ENCODE measurements around the gene MCF2L.

The MCF2L gene

DNA sequence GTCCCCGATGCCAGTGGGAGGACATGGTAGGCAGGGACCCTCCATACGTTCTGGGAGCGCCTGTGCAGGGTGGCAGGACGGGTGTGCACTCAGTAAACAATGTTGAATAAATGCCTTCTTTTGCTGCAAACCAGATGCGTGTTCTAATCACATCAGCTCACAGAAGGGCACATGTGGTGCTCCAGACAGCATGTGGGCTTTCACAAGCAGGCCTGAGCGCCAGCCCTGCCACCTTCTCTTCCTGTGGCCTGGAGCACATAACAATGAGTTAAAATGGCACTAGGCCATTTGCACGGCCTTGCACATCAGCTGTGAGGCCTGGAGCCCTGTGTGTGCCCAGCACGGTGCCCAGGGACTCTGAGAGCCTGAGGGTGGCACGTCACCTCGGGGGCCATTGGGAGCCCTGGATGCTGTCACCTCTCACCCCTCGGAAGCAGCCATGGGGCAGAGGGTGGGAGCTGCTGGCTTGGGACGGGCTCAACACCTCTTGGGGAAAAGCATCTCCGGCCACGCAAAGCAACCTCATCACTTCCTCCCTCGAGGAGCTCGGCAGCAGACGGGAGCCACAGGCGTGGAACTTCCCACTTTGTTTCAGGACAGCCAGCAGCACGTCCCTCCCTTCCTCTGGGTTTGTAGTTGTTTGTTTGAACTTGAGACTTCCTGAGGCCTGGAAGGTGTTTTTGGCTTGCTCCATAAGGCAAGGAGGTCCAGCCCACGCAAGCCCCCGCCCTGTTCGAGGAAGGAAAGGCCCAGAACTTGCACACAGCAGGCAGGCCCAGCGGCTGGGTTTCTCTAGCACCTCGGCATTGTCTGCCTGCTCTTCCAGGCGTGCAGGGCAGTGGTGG is 9.8 kb downstream of the MCF2L start:
- H3K36me3 Mint-ChIP-seq (ENCODE audit: low read depth) = no peaks in the 10 kb centered on the region
- no peak overlapping the region for H3K27ac Mint-ChIP-seq
- H3K4me1 Mint-ChIP-seq (ENCODE audit: low read depth) = no peaks in the 10 kb centered on the region
- no peak overlapping the region for H3K4me3 Mint-ChIP-seq
- no peaks in the 10 kb centered on the region for H3K27me3 Mint-ChIP-seq
- no peaks in the 10 kb centered on the region for H3K9me3 Mint-ChIP-seq

DNA sequence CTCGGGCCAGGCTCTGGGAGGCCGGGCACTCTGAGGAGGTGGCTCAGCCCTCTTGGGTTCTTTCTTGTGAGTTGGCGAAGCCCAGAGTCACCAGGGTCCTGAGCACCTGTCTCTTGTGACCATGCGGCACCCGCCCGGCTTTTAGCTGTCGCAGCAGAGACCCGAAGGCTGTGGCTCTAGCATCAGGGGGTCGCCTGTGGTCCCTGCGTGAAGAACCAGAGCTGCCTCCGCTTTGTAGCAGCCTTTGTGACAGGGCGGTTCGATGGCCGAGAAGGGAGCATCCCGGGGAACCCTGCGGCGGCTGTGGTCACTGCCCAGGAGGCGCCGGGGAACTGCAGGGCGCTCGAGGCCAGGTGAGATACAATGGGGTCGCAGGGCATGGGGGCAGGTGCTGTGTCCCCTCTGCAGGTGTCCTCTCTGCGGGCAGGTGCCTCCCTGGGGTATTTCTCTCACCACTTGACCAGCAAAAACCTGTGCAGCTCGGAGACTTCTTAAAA is 10.4 kb downstream of the MCF2L start:
- Mint-ChIP-seq H3K27me3 (no peaks in the 10 kb centered on the region), H3K4me3 (no peak overlapping the region), H3K4me1 (ENCODE audit: low read depth) (no peaks in the 10 kb centered on the region), H3K36me3 (ENCODE audit: low read depth) (no peaks in the 10 kb centered on the region), H3K27ac (no peak overlapping the region), H3K9me3 (no peaks in the 10 kb centered on the region)

- Mint-ChIP-seq H3K36me3 (ENCODE audit: low read depth) (no peaks in the 10 kb centered on the region), H3K4me3 (no peak overlapping the region), H3K27me3 (no peaks in the 10 kb centered on the region)
These were observed 11.4 kb downstream of the MCF2L start for GRCh38 chr13:112980434-112980833.

GRCh38 chr13:112981451-112981850 is 12.4 kb downstream of the MCF2L start:
- H3K4me1 Mint-ChIP-seq (ENCODE audit: low read depth) = no peaks in the 10 kb centered on the region
- H3K9me3 Mint-ChIP-seq = no peaks in the 10 kb centered on the region
- no peaks in the 10 kb centered on the region for H3K27me3 Mint-ChIP-seq
- H3K36me3 Mint-ChIP-seq (ENCODE audit: low read depth) = no peaks in the 10 kb centered on the region
- H3K27ac Mint-ChIP-seq = no peak overlapping the region
- no peak overlapping the region for H3K4me3 Mint-ChIP-seq

More at GRCh38 chr13:112980434-112980833, 11.4 kb downstream of the MCF2L start:
- H3K27ac Mint-ChIP-seq = no peak overlapping the region
- H3K4me1 Mint-ChIP-seq (ENCODE audit: low read depth) = no peaks in the 10 kb centered on the region
- no peaks in the 10 kb centered on the region for H3K9me3 Mint-ChIP-seq

GRCh38 chr13:112982281-112983041 is 13.4 kb downstream of the MCF2L start:
- H3K4me1 Mint-ChIP-seq (ENCODE audit: low read depth) = no peaks in the 10 kb centered on the region
- H3K27me3 Mint-ChIP-seq = no peaks in the 10 kb centered on the region
- H3K27ac Mint-ChIP-seq = no peak overlapping the region
- H3K4me3 Mint-ChIP-seq = no peak overlapping the region
- H3K9me3 Mint-ChIP-seq = no peaks in the 10 kb centered on the region
- no peaks in the 10 kb centered on the region for H3K36me3 Mint-ChIP-seq (ENCODE audit: low read depth)

DNA sequence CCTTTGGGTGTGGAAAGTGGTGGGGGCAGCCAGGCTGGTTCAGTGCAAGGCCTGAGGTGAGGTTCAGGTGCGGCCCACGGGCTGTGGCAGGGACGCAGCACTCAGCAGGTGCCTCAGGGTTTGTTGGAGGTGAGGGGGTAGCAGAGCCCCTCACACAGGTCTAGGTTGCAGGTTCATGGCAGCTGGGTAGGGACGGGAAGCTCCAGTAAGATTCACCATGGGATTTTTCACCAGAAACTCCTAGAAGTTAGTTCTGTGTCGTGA is 14.0 kb downstream of the MCF2L start:
- Mint-ChIP-seq H3K4me1 (ENCODE audit: low read depth) (no peaks in the 10 kb centered on the region), H3K36me3 (ENCODE audit: low read depth) (no peaks in the 10 kb centered on the region), H3K27me3 (no peaks in the 10 kb centered on the region), H3K27ac (no peak overlapping the region), H3K9me3 (no peaks in the 10 kb centered on the region), H3K4me3 (no peak overlapping the region)

DNA sequence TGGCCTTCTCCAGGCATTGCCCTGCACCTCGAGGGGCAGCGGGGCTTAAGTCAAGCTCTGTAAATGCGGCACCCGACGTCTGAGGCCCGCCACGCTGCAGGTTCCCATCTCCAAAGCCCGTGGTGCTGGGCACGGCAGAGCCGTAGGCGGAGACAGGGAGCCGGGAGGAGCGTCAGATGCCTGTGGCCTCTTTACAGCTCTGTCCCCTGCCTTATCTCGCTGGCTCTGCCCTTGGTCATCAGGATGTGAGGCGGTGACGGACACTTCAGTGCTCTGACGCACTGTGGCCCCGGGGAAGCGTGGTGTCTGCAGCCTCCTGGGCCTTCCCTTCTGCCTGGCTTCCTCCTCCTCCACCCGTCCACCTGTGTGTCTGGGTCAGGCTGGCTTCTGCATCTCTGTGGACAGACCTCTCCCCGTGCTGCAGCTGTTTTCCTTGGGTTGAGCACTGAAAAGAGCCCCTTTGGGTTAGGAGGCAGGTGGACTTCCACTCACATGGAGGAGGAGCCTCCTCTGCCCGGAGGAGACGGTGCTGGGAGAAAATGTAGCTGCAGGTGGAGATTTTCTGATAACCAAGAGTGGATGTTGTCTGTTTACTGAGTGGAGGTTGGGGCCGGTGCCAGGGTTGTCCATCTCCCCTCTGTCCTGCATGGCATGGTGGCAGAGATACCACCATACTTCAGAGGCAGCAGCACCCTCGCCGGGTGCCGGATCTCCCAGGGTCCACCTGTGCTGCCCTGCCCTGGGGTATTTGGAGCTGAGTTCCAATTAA is 14.6 kb downstream of the MCF2L start:
- no peaks in the 10 kb centered on the region for H3K27me3 Mint-ChIP-seq
- H3K9me3 Mint-ChIP-seq = no peaks in the 10 kb centered on the region
- H3K4me3 Mint-ChIP-seq = no peak overlapping the region
- H3K36me3 Mint-ChIP-seq (ENCODE audit: low read depth) = no peaks in the 10 kb centered on the region
- no peak overlapping the region for H3K27ac Mint-ChIP-seq
- H3K4me1 Mint-ChIP-seq (ENCODE audit: low read depth) = no peaks in the 10 kb centered on the region

GRCh38 chr13:112984501-112984900 is 15.5 kb downstream of the MCF2L start:
- no peak overlapping the region for H3K27ac Mint-ChIP-seq
- no peak overlapping the region for H3K4me3 Mint-ChIP-seq
- H3K9me3 Mint-ChIP-seq = no peaks in the 10 kb centered on the region
- H3K27me3 Mint-ChIP-seq = no peaks in the 10 kb centered on the region
- no peaks in the 10 kb centered on the region for H3K4me1 Mint-ChIP-seq (ENCODE audit: low read depth)
- H3K36me3 Mint-ChIP-seq (ENCODE audit: low read depth) = peaks cover under 1% of the 10 kb centered on the region

DNA sequence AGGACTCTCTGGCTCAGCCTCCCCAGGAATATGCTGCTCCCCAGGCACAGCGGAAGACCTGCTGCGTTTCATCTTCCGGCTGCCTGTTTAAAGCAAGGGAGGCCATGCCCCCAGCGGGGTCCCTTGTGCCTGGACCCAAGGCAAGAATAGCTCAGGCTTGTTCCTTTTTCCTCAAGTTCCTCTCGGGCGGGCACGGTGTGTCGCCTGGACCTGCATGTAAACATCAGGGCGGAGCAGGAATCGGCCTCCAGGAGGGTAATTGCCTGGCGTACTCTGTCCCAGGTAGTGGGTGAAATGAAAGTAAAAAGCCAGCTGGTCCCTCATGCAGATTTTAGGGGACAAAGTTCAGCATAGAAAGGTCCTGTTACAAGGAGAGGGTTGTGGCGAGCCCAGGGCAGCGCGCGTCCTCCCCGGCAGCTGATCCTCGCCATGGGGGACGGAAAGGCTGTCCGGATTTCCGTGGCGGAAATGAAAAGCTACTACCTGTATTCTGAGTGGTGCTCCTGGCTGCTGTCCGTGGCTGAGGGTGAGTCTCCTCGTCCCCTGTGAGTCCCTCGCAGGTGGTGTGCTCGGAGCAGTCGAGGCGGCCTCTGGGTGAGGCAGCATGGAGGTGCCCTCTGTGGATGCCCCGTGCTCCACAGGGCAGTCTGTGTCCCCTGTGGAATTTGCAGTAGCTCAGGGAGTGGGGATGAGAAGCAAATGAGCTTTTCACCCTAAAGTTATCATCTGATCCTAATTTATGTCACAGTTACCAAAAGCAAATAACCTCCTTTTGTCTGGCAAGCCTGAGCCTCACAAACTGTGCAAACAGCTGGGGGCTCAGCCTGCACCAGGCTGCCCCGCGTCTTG is 16.2 kb downstream of the MCF2L start:
- H3K9me3 Mint-ChIP-seq = no peaks in the 10 kb centered on the region
- H3K27ac Mint-ChIP-seq = no peak overlapping the region
- no peaks in the 10 kb centered on the region for H3K27me3 Mint-ChIP-seq
- no peak overlapping the region for H3K4me3 Mint-ChIP-seq
- H3K4me1 Mint-ChIP-seq (ENCODE audit: low read depth) = no peaks in the 10 kb centered on the region
- H3K36me3 Mint-ChIP-seq (ENCODE audit: low read depth) = peaks cover 7% of the 10 kb centered on the region

- Mint-ChIP-seq H3K4me1 (ENCODE audit: low read depth) (no peaks in the 10 kb centered on the region), H3K36me3 (ENCODE audit: low read depth) (peaks cover 7% of the 10 kb centered on the region), H3K27me3 (no peaks in the 10 kb centered on the region), H3K27ac (no peak overlapping the region), H3K4me3 (no peak overlapping the region), H3K9me3 (no peaks in the 10 kb centered on the region)
These were observed 16.9 kb downstream of the MCF2L start for GRCh38 chr13:112985803-112986408.

- no peak overlapping the region for H3K27ac Mint-ChIP-seq
- peaks cover 7% of the 10 kb centered on the region for H3K36me3 Mint-ChIP-seq (ENCODE audit: low read depth)
- no peaks in the 10 kb centered on the region for H3K4me1 Mint-ChIP-seq (ENCODE audit: low read depth)
- H3K4me3 Mint-ChIP-seq = no peak overlapping the region
- no peaks in the 10 kb centered on the region for H3K27me3 Mint-ChIP-seq
- no peaks in the 10 kb centered on the region for H3K9me3 Mint-ChIP-seq
These were observed 17.5 kb downstream of the MCF2L start for GRCh38 chr13:112986470-112986869.

DNA sequence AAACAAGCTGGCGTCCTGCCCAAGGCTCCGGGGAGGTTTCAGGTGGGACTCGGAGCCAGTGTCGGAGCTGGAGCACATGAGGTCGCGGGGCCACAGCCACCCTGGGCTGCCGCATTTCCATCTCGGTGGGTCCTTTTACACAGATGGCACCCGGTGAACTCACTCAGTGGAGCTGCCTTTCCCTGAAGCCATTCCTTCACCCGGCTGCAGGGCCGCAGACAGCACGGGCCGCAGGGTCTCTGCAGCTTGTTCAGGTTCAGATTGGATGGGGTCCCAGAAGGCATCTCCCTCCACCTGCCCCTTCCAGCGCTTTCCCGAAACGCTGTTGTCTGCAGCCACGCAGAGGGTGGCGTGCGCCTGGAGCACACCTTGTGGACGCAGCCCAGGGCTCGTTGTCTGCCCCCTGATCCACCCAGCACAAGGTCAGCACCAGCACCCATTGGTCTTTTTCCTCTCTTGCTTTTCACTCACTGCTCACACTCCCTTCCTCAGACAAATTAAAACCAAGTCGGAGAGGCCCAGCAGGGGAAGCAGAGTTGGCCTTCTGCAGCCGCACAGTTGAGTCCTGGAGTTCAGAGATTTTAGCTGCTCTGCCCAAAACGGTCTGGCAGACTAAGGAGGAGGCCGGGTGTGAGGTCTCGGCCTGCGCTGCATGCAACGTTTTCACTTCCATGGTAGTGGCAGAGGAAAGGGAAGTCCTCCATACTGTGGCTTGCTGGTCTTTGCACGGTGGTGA is 18.1 kb downstream of the MCF2L start:
- Mint-ChIP-seq H3K36me3 (ENCODE audit: low read depth) (peaks cover 7% of the 10 kb centered on the region), H3K9me3 (no peaks in the 10 kb centered on the region), H3K4me1 (ENCODE audit: low read depth) (no peaks in the 10 kb centered on the region), H3K4me3 (no peak overlapping the region), H3K27me3 (no peaks in the 10 kb centered on the region), H3K27ac (no peak overlapping the region)

DNA sequence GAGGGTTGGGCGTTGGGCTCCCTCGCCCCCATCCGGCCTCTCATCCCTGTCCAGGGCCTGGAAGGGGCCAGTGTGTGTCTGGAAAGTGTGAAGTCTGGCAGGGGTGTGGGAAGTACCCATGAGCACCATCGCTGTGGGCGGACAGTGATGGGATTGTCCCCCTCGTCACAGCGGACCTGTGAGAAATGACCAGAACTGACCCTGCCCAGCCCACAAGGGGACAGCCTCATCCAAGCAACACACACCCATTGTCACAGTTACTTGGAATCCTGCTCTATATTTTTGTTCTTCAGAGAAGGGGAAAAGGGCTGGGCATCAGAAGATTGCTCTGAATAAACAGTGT is 18.6 kb downstream of the MCF2L start:
- no peaks in the 10 kb centered on the region for H3K9me3 Mint-ChIP-seq
- H3K27me3 Mint-ChIP-seq = no peaks in the 10 kb centered on the region

GRCh38 chr13:112990783-112991182 is 21.8 kb downstream of the MCF2L start:
- peaks cover 7% of the 10 kb centered on the region for H3K36me3 Mint-ChIP-seq (ENCODE audit: low read depth)
- H3K27me3 Mint-ChIP-seq = no peaks in the 10 kb centered on the region
- no peak overlapping the region for H3K4me3 Mint-ChIP-seq
- no peak overlapping the region for H3K27ac Mint-ChIP-seq
- H3K9me3 Mint-ChIP-seq = no peaks in the 10 kb centered on the region
- H3K4me1 Mint-ChIP-seq (ENCODE audit: low read depth) = no peaks in the 10 kb centered on the region

More for the DNA sequence above, 18.6 kb downstream of the MCF2L start:
- no peak overlapping the region for H3K27ac Mint-ChIP-seq
- no peaks in the 10 kb centered on the region for H3K4me1 Mint-ChIP-seq (ENCODE audit: low read depth)
- no peak overlapping the region for H3K4me3 Mint-ChIP-seq
- H3K36me3 Mint-ChIP-seq (ENCODE audit: low read depth) = peaks cover 7% of the 10 kb centered on the region

Measured in stimulated activated naive CD8-positive, alpha-beta T cell treated with anti-CD3 and anti-CD28 coated beads, Interleukin-15, Interleukin-2, amounts not matched to agents 100 ng/mL and 50 ng/mL, for 24 hours (primary cell).